Esophagus squamous epithelium (tissue), 4 donors: ENCODE measurements around the gene TMEM167B.

Experiments used
- CTCF ChIP-seq, 6 experiments: fragments of 450-650 bp in 4 of 6; fragments of 200-600 bp in 2 of 6; sonication (generic) in 2 of 6; IDR thresholded peaks; one replicate each; pipeline ENCODE4 v1.5.1; 2016 to 2019; ENCODE audit warnings: antibody characterized with exemption in 6 of 6, mild to moderate bottlenecking in 4 of 6, moderate library complexity in 4 of 6
- POLR2A ChIP-seq, 4 donors: fragments of 450-650 bp; IDR thresholded peaks; one replicate each; pipeline ENCODE4 v1.6.1; 2017; ENCODE audit warnings: antibody characterized with exemption in 4 of 4, mild to moderate bottlenecking in 4 of 4, moderate library complexity in 3 of 4

- TF ChIP-seq CTCF (IDR thresholded peaks at IDR 0.05) (no peak), POLR2A (IDR thresholded peaks at IDR 0.05) (no peak)
These were observed 43.9 kb downstream of the TMEM167B start for GRCh38 chr1:109134423-109134822.
